Fibroblast of villous mesenchyme (primary cell): ENCODE measurements around the gene P3H2. TPM values are rescaled to one million over a fixed set of nuclear protein-coding genes. Genes with fewer than 3 reads are reported as not detected.

ENCODE experiments used
- DNase-seq: peaks from one replicate; pipeline ENCODE4 v3.0.0-alpha.2; 2010; ENCODE audit warnings: low read depth
- H3K4me3 ChIP-seq: 2 replicates; pipeline ENCODE4 v1.5.1; 2011; ENCODE audit warnings: low read depth, mild to moderate bottlenecking, low read length
- CTCF ChIP-seq: IDR thresholded peaks from 2 replicates; pipeline ENCODE4 v1.5.1; 2012; ENCODE audit warnings: low read depth, mild to moderate bottlenecking, low read length; ENCODE audit not compliant: insufficient read depth
- total RNA-seq: library from RNA; depleted of rRNA; stranded (reverse); fragments of >200 nt; gene quantifications from 2 replicates; pipeline ENCODE4 v1.2.3, GENCODE V29; 2012

Gene P3H2
- total RNA-seq, 1 donor, result 51.8 TPM

DNA sequence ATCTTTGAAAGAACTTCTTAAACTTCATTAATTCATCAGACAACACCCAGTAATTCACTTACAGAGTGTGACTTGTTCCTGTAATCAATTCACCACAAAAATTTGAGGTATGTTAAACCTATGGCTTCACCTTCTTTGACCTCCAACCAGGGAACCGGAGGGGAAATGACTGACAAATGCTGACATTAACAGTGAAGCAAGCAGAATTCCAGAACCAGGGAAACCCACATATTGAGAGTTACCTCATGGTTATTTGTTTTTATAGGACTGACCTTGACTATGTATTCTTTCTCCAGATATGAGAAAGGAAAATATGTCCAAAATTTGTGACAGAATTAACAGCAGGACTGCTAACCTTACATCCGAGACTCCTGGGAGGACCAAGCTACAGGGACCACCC, 2.7 kb downstream of the P3H2 start:
- no peak for TF ChIP-seq CTCF
- no peak for DNase-seq

GRCh38 chr3:190116551-190117067, 4.1 kb downstream of the P3H2 start:
- TF ChIP-seq CTCF, result no peak
- H3K4me3 ChIP-seq, result no peak overlapping the region
- DNase-seq, result no peak

More for the DNA sequence above, 2.7 kb downstream of the P3H2 start:
- peak overlapping the region; percentile 16 for H3K4me3 ChIP-seq

GRCh38 chr3:190110826-190111225, 9.9 kb downstream of the P3H2 start:
- no peak for TF ChIP-seq CTCF
- no peak for DNase-seq
- H3K4me3 ChIP-seq, result no peak overlapping the region

- no peak for TF ChIP-seq CTCF
- H3K4me3 ChIP-seq, result no peak overlapping the region
- DNase-seq, result no peak
These were observed 11.3 kb downstream of the P3H2 start for GRCh38 chr3:190109441-190109840.

DNA sequence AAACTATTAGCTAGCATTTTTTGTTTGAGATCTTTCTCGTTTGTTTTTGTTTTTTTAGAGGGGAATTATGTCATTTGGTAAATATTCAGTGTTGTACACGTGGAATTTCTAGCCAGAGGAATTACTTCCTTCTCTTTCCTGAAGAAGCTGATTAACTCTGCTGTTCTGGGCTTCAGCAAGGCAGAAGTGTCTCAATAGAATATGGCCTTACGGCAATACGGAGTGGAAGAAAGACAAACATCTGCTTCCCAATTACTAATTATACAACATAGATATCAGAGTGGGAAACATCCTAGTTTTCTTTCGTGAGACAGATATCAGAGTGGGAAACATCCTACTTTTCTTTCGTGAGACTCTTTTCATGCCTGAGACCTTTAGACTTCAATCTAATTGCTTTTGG, 11.9 kb downstream of the P3H2 start:
- H3K4me3 ChIP-seq, result no peak overlapping the region
- TF ChIP-seq CTCF, result no peak
- DNase-seq, result peak; percentile 59

- TF ChIP-seq CTCF, result no peak
- H3K4me3 ChIP-seq, result no peak overlapping the region
- peak; percentile 74 for DNase-seq
These were observed 14.8 kb downstream of the P3H2 start for GRCh38 chr3:190105876-190106275.
